Measurements from ENCODE around the gene RNF148.

The RNF148 gene

GRCh38 chr7:122695816-122696215, 6.9 kb downstream of the RNF148 start:
- no peak overlapping the region for H2AFZ ChIP-seq (ENCODE audit: low read length)
- H3K9ac ChIP-seq (ENCODE audit: low read depth, low read length, poor library complexity, severe bottlenecking), result no peak overlapping the region
- no peaks in the 10 kb centered on the region for H4K20me1 ChIP-seq (ENCODE audit: insufficient read depth, low read length, poor library complexity, severe bottlenecking)
- H3K4me2 ChIP-seq (ENCODE audit: low read depth, low read length, poor library complexity, severe bottlenecking), result no peak overlapping the region
- H3K4me1 ChIP-seq (ENCODE audit: insufficient read depth, low read length, poor library complexity, severe bottlenecking), result no peaks in the 10 kb centered on the region
- H3K9me2 ChIP-seq (replicated peaks; ENCODE audit: low read depth, low read length), result no peaks in the 10 kb centered on the region
- no peaks in the 10 kb centered on the region for H3K36me3 ChIP-seq (ENCODE audit: insufficient read depth, low read length)
- H3K9me3 ChIP-seq (ENCODE audit: insufficient read depth, low read depth, low read length), result 0 out of 2 replicates have a peak, but pooled peaks cover 2% of the 10 kb centered on the region
- H3F3A ChIP-seq (ENCODE audit: low read depth), result no peaks in the 10 kb centered on the region
- H3K27me3 ChIP-seq (ENCODE audit: insufficient read depth, low read length, poor library complexity, severe bottlenecking), result no peaks in the 10 kb centered on the region
- no peak overlapping the region for H3K4me3 ChIP-seq (ENCODE audit: low read length, poor library complexity, severe bottlenecking)
- no peaks in the 10 kb centered on the region for H3K79me2 ChIP-seq (ENCODE audit: insufficient read depth, low read length)
- no peak for TF ChIP-seq EZH2phosphoT487 (IDR thresholded peaks at IDR 0.05; ENCODE audit: borderline replicate concordance)
- TF ChIP-seq, protein P1, sequence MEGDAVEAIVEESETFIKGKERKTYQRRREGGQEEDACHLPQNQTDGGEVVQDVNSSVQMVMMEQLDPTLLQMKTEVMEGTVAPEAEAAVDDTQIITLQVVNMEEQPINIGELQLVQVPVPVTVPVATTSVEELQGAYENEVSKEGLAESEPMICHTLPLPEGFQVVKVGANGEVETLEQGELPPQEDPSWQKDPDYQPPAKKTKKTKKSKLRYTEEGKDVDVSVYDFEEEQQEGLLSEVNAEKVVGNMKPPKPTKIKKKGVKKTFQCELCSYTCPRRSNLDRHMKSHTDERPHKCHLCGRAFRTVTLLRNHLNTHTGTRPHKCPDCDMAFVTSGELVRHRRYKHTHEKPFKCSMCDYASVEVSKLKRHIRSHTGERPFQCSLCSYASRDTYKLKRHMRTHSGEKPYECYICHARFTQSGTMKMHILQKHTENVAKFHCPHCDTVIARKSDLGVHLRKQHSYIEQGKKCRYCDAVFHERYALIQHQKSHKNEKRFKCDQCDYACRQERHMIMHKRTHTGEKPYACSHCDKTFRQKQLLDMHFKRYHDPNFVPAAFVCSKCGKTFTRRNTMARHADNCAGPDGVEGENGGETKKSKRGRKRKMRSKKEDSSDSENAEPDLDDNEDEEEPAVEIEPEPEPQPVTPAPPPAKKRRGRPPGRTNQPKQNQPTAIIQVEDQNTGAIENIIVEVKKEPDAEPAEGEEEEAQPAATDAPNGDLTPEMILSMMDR (conservative IDR thresholded peaks at IDR 0.05; ENCODE audit: low read length), result no peak

- H3K4me1 ChIP-seq (ENCODE audit: insufficient read depth, low read length, poor library complexity, severe bottlenecking), result no peaks in the 10 kb centered on the region
Measured at GRCh38 chr7:122694697-122695096, 8.0 kb downstream of the RNF148 start.

GRCh38 chr7:122692769-122693309, 9.9 kb downstream of the RNF148 start:
- Histone ChIP-seq H3K9me2 (replicated peaks; ENCODE audit: low read depth, low read length) (no peaks in the 10 kb centered on the region), H3F3A (ENCODE audit: low read depth) (no peaks in the 10 kb centered on the region), H3K36me3 (ENCODE audit: insufficient read depth, low read length) (no peaks in the 10 kb centered on the region), H3K4me2 (ENCODE audit: low read depth, low read length, poor library complexity, severe bottlenecking) (no peak overlapping the region), H4K20me1 (ENCODE audit: insufficient read depth, low read length, poor library complexity, severe bottlenecking) (no peaks in the 10 kb centered on the region), H2AFZ (ENCODE audit: low read length) (no peak overlapping the region), H3K79me2 (ENCODE audit: insufficient read depth, low read length) (no peaks in the 10 kb centered on the region), H3K9me3 (ENCODE audit: insufficient read depth, low read depth, low read length) (0 out of 2 replicates have a peak, but pooled peaks cover 2% of the 10 kb centered on the region), H3K4me3 (ENCODE audit: low read length, poor library complexity, severe bottlenecking) (no peak overlapping the region), H3K4me1 (ENCODE audit: insufficient read depth, low read length, poor library complexity, severe bottlenecking) (no peaks in the 10 kb centered on the region), H3K9ac (ENCODE audit: low read depth, low read length, poor library complexity, severe bottlenecking) (no peak overlapping the region), H3K27me3 (ENCODE audit: insufficient read depth, low read length, poor library complexity, severe bottlenecking) (no peaks in the 10 kb centered on the region)
- no peak for TF ChIP-seq EZH2phosphoT487 (IDR thresholded peaks at IDR 0.05; ENCODE audit: borderline replicate concordance)
- TF ChIP-seq, protein P1 (conservative IDR thresholded peaks at IDR 0.05; ENCODE audit: low read length), result no peak

More at GRCh38 chr7:122694697-122695096, 8.0 kb downstream of the RNF148 start:
- TF ChIP-seq, protein P1 (conservative IDR thresholded peaks at IDR 0.05; ENCODE audit: low read length), result no peak
- TF ChIP-seq EZH2phosphoT487 (IDR thresholded peaks at IDR 0.05; ENCODE audit: borderline replicate concordance), result no peak
- H2AFZ ChIP-seq (ENCODE audit: low read length), result no peak overlapping the region
- H3K36me3 ChIP-seq (ENCODE audit: insufficient read depth, low read length), result no peaks in the 10 kb centered on the region
- no peaks in the 10 kb centered on the region for H3F3A ChIP-seq (ENCODE audit: low read depth)
- H3K4me2 ChIP-seq (ENCODE audit: low read depth, low read length, poor library complexity, severe bottlenecking), result no peak overlapping the region
- H3K27me3 ChIP-seq (ENCODE audit: insufficient read depth, low read length, poor library complexity, severe bottlenecking), result no peaks in the 10 kb centered on the region
- 0 out of 2 replicates have a peak, but pooled peaks cover 2% of the 10 kb centered on the region for H3K9me3 ChIP-seq (ENCODE audit: insufficient read depth, low read depth, low read length)
- H3K4me3 ChIP-seq (ENCODE audit: low read length, poor library complexity, severe bottlenecking), result no peak overlapping the region
- H3K9me2 ChIP-seq (replicated peaks; ENCODE audit: low read depth, low read length), result no peaks in the 10 kb centered on the region
- H3K79me2 ChIP-seq (ENCODE audit: insufficient read depth, low read length), result no peaks in the 10 kb centered on the region
- H3K9ac ChIP-seq (ENCODE audit: low read depth, low read length, poor library complexity, severe bottlenecking), result no peak overlapping the region
- H4K20me1 ChIP-seq (ENCODE audit: insufficient read depth, low read length, poor library complexity, severe bottlenecking), result no peaks in the 10 kb centered on the region

Data from Loucy (cell line).